HG02623 (cell line): ENCODE data around the gene TECTB.

Source experiments
- ATAC-seq: cut with Tn5 transposase; IDR thresholded peaks from one replicate; pipeline ENCODE4 v1.9.1; 2021; ENCODE audit warnings: moderate library complexity; ENCODE audit not compliant: unreplicated experiment

TECTB gene

GRCh38 chr10:112345743-112346142 lies 62.5 kb downstream of the TECTB start:
- ATAC-seq = no peak

DNA sequence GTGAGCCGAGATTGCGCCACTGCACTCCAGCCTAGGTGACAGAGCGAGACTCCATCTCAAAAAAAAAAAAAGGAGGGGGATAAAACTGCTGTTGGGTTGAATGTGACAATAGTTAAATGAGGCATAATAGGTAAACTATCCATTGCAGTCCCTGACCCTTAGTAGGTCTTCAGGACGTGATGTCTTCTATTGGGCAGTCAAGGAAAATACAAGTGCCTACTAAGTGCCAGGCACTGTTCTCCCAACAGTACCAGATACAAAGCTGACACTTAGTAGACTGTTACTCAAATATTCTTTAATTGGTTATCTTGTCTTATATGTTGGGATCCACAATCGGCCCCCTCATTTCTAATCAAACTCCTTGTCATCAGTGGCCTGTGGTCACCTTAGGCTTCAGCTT lies 63.6 kb downstream of the TECTB start:
- no peak for ATAC-seq

- ATAC-seq = no peak
Measured at GRCh38 chr10:112347709-112348671, 64.8 kb downstream of the TECTB start.

GRCh38 chr10:112348759-112349158 lies 65.6 kb downstream of the TECTB start:
- ATAC-seq = no peak

DNA sequence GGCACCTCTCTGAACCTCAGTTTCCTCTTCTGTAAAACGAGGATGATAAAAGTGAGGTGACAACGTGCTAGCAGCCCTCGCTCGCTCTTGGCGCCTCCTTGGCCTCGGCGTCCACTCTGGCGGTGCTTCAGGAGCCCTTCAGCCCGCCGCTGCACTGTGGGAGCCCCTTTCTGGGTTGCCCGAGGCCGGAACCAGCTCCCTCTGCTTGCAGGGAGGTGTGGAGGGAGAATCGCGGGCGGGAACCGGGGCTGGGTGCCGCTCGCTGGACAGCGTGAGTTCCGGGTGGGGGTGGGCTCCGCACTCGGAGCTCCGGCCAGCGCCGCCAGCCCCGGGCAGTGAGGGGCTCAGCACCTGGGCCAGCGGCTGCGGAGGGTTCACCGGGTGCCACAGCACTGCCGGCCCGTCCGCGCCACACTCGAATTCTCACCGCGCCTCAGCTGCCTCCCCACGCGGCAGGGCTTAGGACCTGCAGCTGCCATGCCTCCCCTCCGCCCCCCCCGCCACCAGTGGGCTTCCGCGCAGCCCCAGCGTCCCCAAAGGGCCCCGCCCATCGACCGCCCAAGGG lies 66.4 kb downstream of the TECTB start:
- ATAC-seq = no peak

DNA sequence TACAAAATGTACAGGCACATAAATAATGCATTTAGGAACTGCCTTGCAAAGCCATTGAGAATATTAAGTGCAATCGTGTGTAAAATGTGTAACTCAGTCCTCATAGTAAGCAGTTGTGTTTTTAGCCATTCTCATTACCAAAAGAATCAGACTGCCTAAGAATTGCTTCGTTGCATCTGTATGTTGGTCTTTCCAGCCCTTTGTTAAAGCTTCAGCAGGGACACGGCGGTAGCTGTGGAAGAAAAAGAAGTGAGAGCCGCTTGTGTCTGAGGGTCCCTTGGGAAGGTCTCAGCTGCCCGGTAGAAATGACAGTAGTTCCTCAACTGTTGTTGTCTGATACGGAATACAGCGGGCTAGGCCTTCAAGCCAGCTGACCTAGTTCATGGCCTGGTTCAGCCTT lies 67.9 kb downstream of the TECTB start:
- no peak for ATAC-seq

DNA sequence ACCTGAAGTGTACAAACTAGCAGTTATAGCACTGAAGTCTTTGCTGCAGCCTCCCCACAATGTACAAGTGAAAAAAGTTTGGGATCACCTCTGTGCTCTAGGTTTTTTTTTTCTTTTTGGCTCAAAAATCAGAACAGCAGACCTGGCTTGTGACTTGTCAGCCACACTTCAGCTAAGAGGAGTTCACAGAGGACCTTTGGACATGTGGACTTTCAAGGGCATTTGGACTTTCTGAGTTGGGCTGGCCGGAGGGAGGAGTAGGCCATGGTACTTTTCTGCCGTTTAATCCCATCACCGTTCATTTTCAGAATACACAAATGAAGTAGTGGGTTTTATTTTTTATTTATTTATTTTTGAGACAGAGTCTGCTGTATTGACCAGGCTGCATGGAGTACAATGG lies 68.8 kb downstream of the TECTB start:
- no peak for ATAC-seq

- ATAC-seq = no peak
Measured at GRCh38 chr10:112353046-112353445, 69.8 kb downstream of the TECTB start.
